Measurements from ENCODE around the gene ZNF451.
A peak's percentile ranks its signal among the peaks of the same experiment; 100 is the strongest.
"Not testable (repeated sequence)": the region's sequence is repeated elsewhere in the genome, so short reads cannot be mapped to it uniquely, and the experiment has no call there.

Gene ZNF451

GRCh38 chr6:57089687-57090457 lies at the start of gene ZNF451:
Gene ZNF451, plus strand, starts transcription at chr6:57090188. Its CDS starts 66 bp downstream, at chr6:57090254.
- peak; percentile 95 to 96 for DNase-seq (ENCODE audit: low read depth in 2 of 2)

- DNase-seq (ENCODE audit: low read depth in 2 of 2): not testable (repeated sequence)
Observed at GRCh38 chr6:57044061-57044460, 45.9 kb upstream of the ZNF451 start.

- DNase-seq (ENCODE audit: low read depth in 2 of 2): no peak
Observed at GRCh38 chr6:57044568-57044967, 45.4 kb upstream of the ZNF451 start.

- peak; percentile 68 to 80 for DNase-seq (ENCODE audit: low read depth in 2 of 2)
Observed at GRCh38 chr6:57046332-57047256, 43.4 kb upstream of the ZNF451 start, which contains the start of gene KIAA1586. Gene KIAA1586, plus strand, starts transcription at chr6:57046693. Its CDS starts 63 bp downstream, at chr6:57046756.

- not testable (repeated sequence) for DNase-seq (ENCODE audit: low read depth in 2 of 2)
Observed at GRCh38 chr6:57047257-57047585, 42.8 kb upstream of the ZNF451 start.

- DNase-seq (ENCODE audit: low read depth in 2 of 2): not testable (repeated sequence)
Observed at GRCh38 chr6:57047859-57048258, 42.1 kb upstream of the ZNF451 start.

GRCh38 chr6:57048577-57048976 lies 41.4 kb upstream of the ZNF451 start:
- no peak for DNase-seq (ENCODE audit: low read depth in 2 of 2)

- DNase-seq (ENCODE audit: low read depth in 2 of 2): no peak
Observed at GRCh38 chr6:57063847-57064246, 26.1 kb upstream of the ZNF451 start.

- DNase-seq (ENCODE audit: low read depth in 2 of 2): no peak
Observed at GRCh38 chr6:57064809-57065208, 25.2 kb upstream of the ZNF451 start.

- no peak for DNase-seq (ENCODE audit: low read depth in 2 of 2)
Observed at GRCh38 chr6:57068061-57068460, 21.9 kb upstream of the ZNF451 start.

- no peak for DNase-seq (ENCODE audit: low read depth in 2 of 2)
Observed at GRCh38 chr6:57069228-57069627, 20.8 kb upstream of the ZNF451 start.

GRCh38 chr6:57069920-57070331 lies 20.1 kb upstream of the ZNF451 start:
- no peak for DNase-seq (ENCODE audit: low read depth in 2 of 2)

GRCh38 chr6:57072108-57072507 lies 17.9 kb upstream of the ZNF451 start:
- no peak for DNase-seq (ENCODE audit: low read depth in 2 of 2)

- DNase-seq (ENCODE audit: low read depth in 2 of 2): no peak
Observed at GRCh38 chr6:57074383-57074782, 15.6 kb upstream of the ZNF451 start.

GRCh38 chr6:57075092-57075491 lies 14.9 kb upstream of the ZNF451 start:
- DNase-seq (ENCODE audit: low read depth in 2 of 2): no peak

- no peak for DNase-seq (ENCODE audit: low read depth in 2 of 2)
Observed at GRCh38 chr6:57078531-57079207, 11.3 kb upstream of the ZNF451 start.

- no peak for DNase-seq (ENCODE audit: low read depth in 2 of 2)
Observed at GRCh38 chr6:57085471-57085870, 4.5 kb upstream of the ZNF451 start.

GRCh38 chr6:57086843-57087242 lies 3.1 kb upstream of the ZNF451 start:
- no peak for DNase-seq (ENCODE audit: low read depth in 2 of 2)

GRCh38 chr6:57087916-57088315 lies 2.1 kb upstream of the ZNF451 start:
- DNase-seq (ENCODE audit: low read depth in 2 of 2): no peak

GRCh38 chr6:57089265-57089664 lies 723 bp upstream of the ZNF451 start:
- no peak for DNase-seq (ENCODE audit: low read depth in 2 of 2)

GRCh38 chr6:57090458-57091067 lies 575 bp downstream of the ZNF451 start:
- not testable (repeated sequence) for DNase-seq (ENCODE audit: low read depth in 2 of 2)

- not testable (repeated sequence) for DNase-seq (ENCODE audit: low read depth in 2 of 2)
Observed at GRCh38 chr6:57091375-57091774, 1.4 kb downstream of the ZNF451 start.
